ENCODE measurements around the gene TRIP13. TPM values are rescaled to one million over a fixed set of nuclear protein-coding genes. Genes with fewer than 3 reads are reported as not detected.

Gene TRIP13
- total RNA-seq, 2 donors from 2014 or later = 21.9 to 32.4 TPM

DNA sequence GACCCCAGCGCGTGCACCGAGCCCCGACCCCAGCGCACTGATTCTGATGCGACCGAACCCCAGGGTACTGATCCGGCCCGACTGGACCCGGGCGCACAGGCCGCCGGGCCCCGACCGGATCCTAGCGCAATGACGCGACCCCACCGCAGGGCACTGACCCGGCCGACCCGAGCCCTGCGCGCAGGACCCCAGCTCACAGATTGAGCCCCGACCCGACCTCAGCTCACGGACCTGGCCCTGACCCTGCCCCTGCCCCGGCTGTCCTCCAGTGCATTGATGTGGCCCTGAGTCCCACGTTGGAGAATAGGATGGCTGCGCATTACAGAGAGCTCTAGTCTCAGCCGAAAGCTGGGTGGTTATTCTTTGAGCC is 438 bp downstream of the TRIP13 start:
- Histone ChIP-seq H3K9me3 (ENCODE audit: control insufficient read depth, low read length) (no peaks in the 10 kb centered on the region), H3K27ac (ENCODE audit: low read depth, low read length) (no peak overlapping the region), H3K4me3 (ENCODE audit: low read length) (peak overlapping the region; percentile 93), H3K9ac (ENCODE audit: extremely low read depth, low read length, poor library complexity, severe bottlenecking) (peak overlapping the region; percentile 74), H3K27me3 (ENCODE audit: control insufficient read depth, insufficient read depth, low read length, poor library complexity, severe bottlenecking) (no peaks in the 10 kb centered on the region), H3K4me1 (ENCODE audit: control insufficient read depth, insufficient read depth, low read length) (peaks cover 4% of the 10 kb centered on the region), H3K36me3 (ENCODE audit: control insufficient read depth, insufficient read depth, low read length) (peaks cover 56% of the 10 kb centered on the region)
- Mint-ChIP-seq H3K4me3 (peak overlapping the region; percentile 91), H3K27ac (no peak overlapping the region), H3K27me3 (ENCODE audit: insufficient read depth) (no peaks in the 10 kb centered on the region), H3K9me3 (no peaks in the 10 kb centered on the region), H3K36me3 (ENCODE audit: low read depth) (peaks cover 51% of the 10 kb centered on the region), H3K4me1 (peaks cover 14% of the 10 kb centered on the region)
- no peak for TF ChIP-seq CTCF (conservative IDR thresholded peaks at IDR 0.05)
- no peak for DNase-seq
- WGBS, 2 experiments (ENCODE audit: insufficient coverage in 1 of 2, insufficient read length in 1 of 2) = 0 to 1% methylated on average over 7 to 31 of the region's 31 CpGs

DNA sequence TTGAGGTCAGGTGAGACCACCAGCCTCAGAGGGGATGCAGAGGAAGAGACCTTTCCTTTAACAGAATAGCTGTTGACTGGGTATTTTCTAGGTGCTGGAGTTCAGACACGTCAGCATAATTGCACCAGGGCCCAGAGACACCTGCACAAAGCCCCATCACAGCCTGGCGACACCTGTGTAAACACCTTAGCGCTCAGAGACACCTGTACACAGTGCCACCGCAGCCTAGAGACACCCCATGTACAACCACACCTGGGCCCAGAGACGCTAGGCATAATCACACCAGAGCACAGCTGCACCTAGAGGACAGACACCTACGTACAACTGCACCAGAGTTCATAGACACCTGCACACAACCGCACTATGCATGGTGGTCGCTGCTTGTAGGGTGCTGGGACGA is 1.0 kb downstream of the TRIP13 start:
- peaks cover 50% of the 10 kb centered on the region for H3K36me3 ChIP-seq (ENCODE audit: control insufficient read depth, insufficient read depth, low read length)
- H3K9ac ChIP-seq (ENCODE audit: extremely low read depth, low read length, poor library complexity, severe bottlenecking) = peak overlapping the region; percentile 74
- no peak for TF ChIP-seq CTCF (conservative IDR thresholded peaks at IDR 0.05)
- no peak for DNase-seq
- H3K4me1 Mint-ChIP-seq = peaks cover 14% of the 10 kb centered on the region
- H3K27me3 ChIP-seq (ENCODE audit: control insufficient read depth, insufficient read depth, low read length, poor library complexity, severe bottlenecking) = no peaks in the 10 kb centered on the region
- H3K27ac Mint-ChIP-seq = no peak overlapping the region
- no peaks in the 10 kb centered on the region for H3K9me3 Mint-ChIP-seq
- peak overlapping the region; percentile 93 for H3K4me3 ChIP-seq (ENCODE audit: low read length)
- H3K4me3 Mint-ChIP-seq = peak overlapping the region; percentile 91
- 88 to 95% methylated on average over 8 to 9 of the region's 9 CpGs for WGBS, 2 experiments (ENCODE audit: insufficient coverage in 1 of 2, insufficient read length in 1 of 2)
- H3K9me3 ChIP-seq (ENCODE audit: control insufficient read depth, low read length) = no peaks in the 10 kb centered on the region
- H3K4me1 ChIP-seq (ENCODE audit: control insufficient read depth, insufficient read depth, low read length) = peaks cover 4% of the 10 kb centered on the region
- no peaks in the 10 kb centered on the region for H3K27me3 Mint-ChIP-seq (ENCODE audit: insufficient read depth)
- H3K27ac ChIP-seq (ENCODE audit: low read depth, low read length) = no peak overlapping the region
- H3K36me3 Mint-ChIP-seq (ENCODE audit: low read depth) = peaks cover 45% of the 10 kb centered on the region

- no peak for TF ChIP-seq CTCF (conservative IDR thresholded peaks at IDR 0.05)
- Mint-ChIP-seq H3K27me3 (ENCODE audit: insufficient read depth) (no peaks in the 10 kb centered on the region), H3K27ac (no peak overlapping the region), H3K36me3 (ENCODE audit: low read depth) (peaks cover 40% of the 10 kb centered on the region), H3K4me3 (no peak overlapping the region), H3K4me1 (no peaks in the 10 kb centered on the region), H3K9me3 (no peaks in the 10 kb centered on the region)
- Histone ChIP-seq H3K36me3 (ENCODE audit: control insufficient read depth, insufficient read depth, low read length) (peaks cover 51% of the 10 kb centered on the region), H3K4me3 (ENCODE audit: low read length) (no peak overlapping the region), H3K9ac (ENCODE audit: extremely low read depth, low read length, poor library complexity, severe bottlenecking) (no peak overlapping the region), H3K27me3 (ENCODE audit: control insufficient read depth, insufficient read depth, low read length, poor library complexity, severe bottlenecking) (no peaks in the 10 kb centered on the region), H3K27ac (ENCODE audit: low read depth, low read length) (no peak overlapping the region), H3K9me3 (ENCODE audit: control insufficient read depth, low read length) (no peaks in the 10 kb centered on the region), H3K4me1 (ENCODE audit: control insufficient read depth, insufficient read depth, low read length) (no peaks in the 10 kb centered on the region)
- WGBS, 2 experiments (ENCODE audit: insufficient coverage in 1 of 2, insufficient read length in 1 of 2) = 93 to 96% methylated on average over 4 of the region's 4 CpGs
- no peak for DNase-seq
These were observed 8.1 kb downstream of the TRIP13 start for GRCh38 chr5:900781-901180.
